MM.1S (cell line): ENCODE measurements around the gene CSNK1A1.

ENCODE experiments used
- CTCF ChIP-seq: fragments of 300-600 bp; sonication (generic); IDR thresholded peaks from 2 replicates; pipeline ENCODE4 v1.5.1; 2016; ENCODE audit warnings: antibody characterized with exemption, low read length, mixed read lengths
- EZH2 ChIP-seq: fragments of 300-600 bp; sonication (generic); optimal IDR thresholded peaks from 2 replicates; pipeline ENCODE3; 2017; ENCODE audit warnings: low read depth, mild to moderate bottlenecking, antibody characterized with exemption, low read length, mixed read lengths
- EZH2phosphoT487 ChIP-seq: fragments of 300-600 bp; sonication (generic); IDR thresholded peaks from 2 replicates; pipeline ENCODE4 v1.6.1; 2018; ENCODE audit warnings: antibody characterized with exemption, low read length

- TF ChIP-seq EZH2 (no peak), CTCF (no peak), EZH2phosphoT487 (no peak)
These were observed 42.1 kb upstream of the CSNK1A1 start for GRCh38 chr5:149593370-149593769.
